Measurements from ENCODE around the gene KLHDC9. TPM values are rescaled to one million over a fixed set of nuclear protein-coding genes. Genes with fewer than 3 reads are reported as not detected.

KLHDC9 gene
- total and polyA plus RNA-seq, 2 of the 13 experiments (the other 11 are each of a cell fraction or from before 2014, with no cell fraction given), result 2.9 TPM

GRCh38 chr1:161121042-161121650 lies 23.0 kb downstream of the KLHDC9 start:
- POLR2A ChIA-PET, result interaction anchor here (0.7 kb wide), 1 partner anchor 47 kb away, joined by 4 read pairs; no protein-coding TSS in a partner anchor

GRCh38 chr1:161121834-161122233 lies 23.7 kb downstream of the KLHDC9 start:
- no peak overlapping the region for H3K9ac ChIP-seq (ENCODE audit: insufficient read depth, low read depth, low read length)
- H3K4me3 ChIP-seq (replicated peaks in 1 of 3; ENCODE audit: insufficient read depth in 1 of 3, low read depth in 2 of 3, low read length in 3 of 3), result no peak overlapping the region
- peaks cover 23 to 65% of the 10 kb centered on the region in 2 experiments for H3K36me3 ChIP-seq (replicated peaks in 1 of 2; ENCODE audit: control insufficient read depth in 1 of 2, insufficient read depth in 2 of 2, low read length in 2 of 2)
- no peaks in the 10 kb centered on the region for H3K9me3 ChIP-seq (ENCODE audit: low read length)
- H3K4me1 ChIP-seq (ENCODE audit: insufficient read depth, low read length), result peaks cover 19% of the 10 kb centered on the region
- in situ Hi-C loops (cut with HindIII; ENCODE audit: extremely low pct_ligation_motif_present, low pct_unique_long_range_greater_than_20kb) (no loop called here), intact Hi-C loops (cut with micrococcal nuclease; ENCODE audit: unreplicated experiment) (no loop called here)
- DNase-seq (ENCODE audit: low spot score) (no peak), FAIRE-seq (no peak), ATAC-seq (no peak)
- POLR2A ChIA-PET, result no interaction called here
- no peak overlapping the region for H2AFZ ChIP-seq (ENCODE audit: low read length)
- WGBS (ENCODE audit: low lambda C conversion rate), result 100% methylated on average over 4 of the region's 4 CpGs
- no TSS peak for BruUV-seq (replicated peaks)
- H4K20me1 ChIP-seq (ENCODE audit: insufficient read depth, low read length), result no peaks in the 10 kb centered on the region
- no peaks in the 10 kb centered on the region; a peak in 1 of 5 replicates for H3K27me3 ChIP-seq (ENCODE audit: control insufficient read depth in 1 of 2, insufficient read depth in 2 of 2, low read length in 2 of 2)
- H3K4me2 ChIP-seq (ENCODE audit: low read depth, low read length), result no peak overlapping the region
- peaks cover 28% of the 10 kb centered on the region for H3K79me2 ChIP-seq (ENCODE audit: insufficient read depth, low read length)
- no peak overlapping the region for H3K27ac ChIP-seq (ENCODE audit: extremely low read length, insufficient read depth, low read length)
- CTCF ChIA-PET (ENCODE audit: low intra/inter-chr PET ratio, low total read pairs), result no interaction called here
- TF ChIP-seq HOXA5 (CRISPR knock-in tag; IDR thresholded peaks at IDR 0.05), result no peak
- no peak for TF ChIP-seq KDM5B (CRISPR knock-in tag; IDR thresholded peaks at IDR 0.05; ENCODE audit: borderline replicate concordance)
- no peak for TF ChIP-seq DBP (CRISPR knock-in tag; IDR thresholded peaks at IDR 0.05; ENCODE audit: not compliant biosample characterization)
- no peak for TF ChIP-seq RNF2 (conservative IDR thresholded peaks at IDR 0.05; ENCODE audit: low read depth)
- TF ChIP-seq THRA (CRISPR knock-in tag; IDR thresholded peaks at IDR 0.05; ENCODE audit: borderline replicate concordance), result no peak

More at GRCh38 chr1:161121042-161121650, 23.0 kb downstream of the KLHDC9 start:
- 100% methylated on average over 3 of the region's 3 CpGs for WGBS (ENCODE audit: low lambda C conversion rate)
- peaks cover 34% of the 10 kb centered on the region for H3K79me2 ChIP-seq (ENCODE audit: insufficient read depth, low read length)
- no peaks in the 10 kb centered on the region; a peak in 1 of 5 replicates for H3K27me3 ChIP-seq (ENCODE audit: control insufficient read depth in 1 of 2, insufficient read depth in 2 of 2, low read length in 2 of 2)
- DNase-seq (ENCODE audit: low spot score) (no peak), ATAC-seq (no peak), FAIRE-seq (no peak)
- no peak overlapping the region for H2AFZ ChIP-seq (ENCODE audit: low read length)
- H3K27ac ChIP-seq (ENCODE audit: extremely low read length, insufficient read depth, low read length), result no peak overlapping the region
- H3K4me3 ChIP-seq (replicated peaks in 1 of 3; ENCODE audit: insufficient read depth in 1 of 3, low read depth in 2 of 3, low read length in 3 of 3), result no peak overlapping the region
- no peaks in the 10 kb centered on the region for H4K20me1 ChIP-seq (ENCODE audit: insufficient read depth, low read length)
- intact Hi-C loops (cut with micrococcal nuclease; ENCODE audit: unreplicated experiment), result no loop called here
- H3K36me3 ChIP-seq (replicated peaks in 1 of 2; ENCODE audit: control insufficient read depth in 1 of 2, insufficient read depth in 2 of 2, low read length in 2 of 2), result peaks cover 21 to 61% of the 10 kb centered on the region in 2 experiments
- in situ Hi-C loops (cut with HindIII; ENCODE audit: extremely low pct_ligation_motif_present, low pct_unique_long_range_greater_than_20kb), result no loop called here
- H3K4me1 ChIP-seq (ENCODE audit: insufficient read depth, low read length), result peaks cover 26% of the 10 kb centered on the region
- CTCF ChIA-PET (ENCODE audit: low intra/inter-chr PET ratio, low total read pairs), result no interaction called here
- H3K9ac ChIP-seq (ENCODE audit: insufficient read depth, low read depth, low read length), result no peak overlapping the region
- H3K9me3 ChIP-seq (ENCODE audit: low read length), result no peaks in the 10 kb centered on the region
- H3K4me2 ChIP-seq (ENCODE audit: low read depth, low read length), result no peak overlapping the region
- TF ChIP-seq DRAP1 (CRISPR knock-in tag; IDR thresholded peaks at IDR 0.05), result no peak
- no peak for TF ChIP-seq ZC3H13 (CRISPR knock-in tag; IDR thresholded peaks at IDR 0.05)
- no peak for TF ChIP-seq ZNF776 (CRISPR knock-in tag; IDR thresholded peaks at IDR 0.05)
- TF ChIP-seq SALL2 (CRISPR knock-in tag; IDR thresholded peaks at IDR 0.05), result no peak
- no peak for TF ChIP-seq ZSCAN22 (CRISPR knock-in tag; IDR thresholded peaks at IDR 0.05)
- TF ChIP-seq CBX2 (IDR thresholded peaks at IDR 0.05; ENCODE audit: low read depth, low read length), result no peak
- no peak for TF ChIP-seq CBX2 (CRISPR knock-in tag; IDR thresholded peaks at IDR 0.05; ENCODE audit: low read depth)
- no peak for TF ChIP-seq EHMT2 (IDR thresholded peaks at IDR 0.05; ENCODE audit: borderline replicate concordance, low read depth, low read length)
- TF ChIP-seq ZNF598 (CRISPR knock-in tag; IDR thresholded peaks at IDR 0.05; ENCODE audit: borderline replicate concordance), result no peak
- no peak for TF ChIP-seq TBX3 (IDR thresholded peaks at IDR 0.05; ENCODE audit: borderline replicate concordance)
- no peak for TF ChIP-seq ZNF788 (CRISPR knock-in tag; IDR thresholded peaks at IDR 0.05; ENCODE audit: borderline replicate concordance)
- TF ChIP-seq ERF (CRISPR knock-in tag; IDR thresholded peaks at IDR 0.05), result no peak
- no peak for TF ChIP-seq ZNF432 (CRISPR knock-in tag; IDR thresholded peaks at IDR 0.05; ENCODE audit: borderline replicate concordance)
- no peak for TF ChIP-seq DR1 (CRISPR knock-in tag; IDR thresholded peaks at IDR 0.05)
- no TSS peak for BruUV-seq (replicated peaks)

Measured in HepG2 (cell line).